Activated naive CD4-positive, alpha-beta T cell treated with anti-CD3 and anti-CD28 coated beads, Interleukin-2, amount 10 ng/mL, durations not matched to agents 7 days and 5 days (primary cell): Measurements from ENCODE around the gene INPP5A.
A peak's percentile ranks its signal among the peaks of the same experiment; 100 is the strongest.

ENCODE experiments used
- CTCF ChIA-PET: fragments of 350-600 bp; sonication (Branson Sonifier 250); formaldehyde crosslinking; loops from one replicate; lab custom pipeline; 2021; ENCODE audit warnings: antibody characterized with exemption; lab: Charles Lee
- DNase-seq: peaks from one replicate; pipeline ENCODE4 v3.0.0-alpha.2; 2020
- H3K27ac Mint-ChIP-seq: one replicate; pipeline ENCODE4 v1.8.0; 2021; ENCODE audit warnings: mild to moderate bottlenecking, moderate library complexity, mixed read lengths
- H3K27me3 Mint-ChIP-seq: one replicate; pipeline ENCODE4 v1.8.0; 2021; ENCODE audit warnings: mild to moderate bottlenecking, mixed read lengths
- H3K36me3 Mint-ChIP-seq: one replicate; pipeline ENCODE4 v1.8.0; 2021; ENCODE audit warnings: mixed read lengths
- H3K4me1 Mint-ChIP-seq: one replicate; pipeline ENCODE4 v1.8.0; 2021; ENCODE audit warnings: mixed read lengths
- H3K4me3 Mint-ChIP-seq: one replicate; pipeline ENCODE4 v1.8.0; 2021; ENCODE audit warnings: mild to moderate bottlenecking, moderate library complexity, mixed read lengths
- H3K9me3 Mint-ChIP-seq: one replicate; pipeline ENCODE4 v1.8.0; 2021; ENCODE audit warnings: mixed read lengths

INPP5A gene

GRCh38 chr10:132542819-132543218 lies 5.2 kb downstream of the INPP5A start:
- Mint-ChIP-seq H3K9me3 (no peaks in the 10 kb centered on the region), H3K4me1 (peaks cover 91% of the 10 kb centered on the region)
- CTCF ChIA-PET: no interaction called here

GRCh38 chr10:132543916-132544743 lies 6.5 kb downstream of the INPP5A start:
- H3K4me3 Mint-ChIP-seq: peak overlapping the region; percentile 72
- peaks cover 86% of the 10 kb centered on the region for H3K4me1 Mint-ChIP-seq
- H3K27ac Mint-ChIP-seq: peak overlapping the region; percentile 89
- H3K27me3 Mint-ChIP-seq: no peaks in the 10 kb centered on the region
- peaks cover 18% of the 10 kb centered on the region for H3K36me3 Mint-ChIP-seq
- H3K9me3 Mint-ChIP-seq: no peaks in the 10 kb centered on the region
- peak; percentile 44 for DNase-seq
- CTCF ChIA-PET: no interaction called here

More at GRCh38 chr10:132542819-132543218, 5.2 kb downstream of the INPP5A start:
- Mint-ChIP-seq H3K27me3 (no peaks in the 10 kb centered on the region), H3K4me3 (peak overlapping the region; percentile 8), H3K36me3 (peaks cover 18% of the 10 kb centered on the region), H3K27ac (no peak overlapping the region)
- no peak for DNase-seq

GRCh38 chr10:132544744-132545658 lies 7.4 kb downstream of the INPP5A start:
- peak; percentile 47 for DNase-seq

GRCh38 chr10:132545659-132546367 lies 8.2 kb downstream of the INPP5A start:
- DNase-seq: no peak
- peak overlapping the region; percentile 33 for H3K27ac Mint-ChIP-seq
- H3K4me1 Mint-ChIP-seq: peaks cover 77% of the 10 kb centered on the region
- CTCF ChIA-PET: no interaction called here
- peaks cover 15% of the 10 kb centered on the region for H3K36me3 Mint-ChIP-seq
- H3K9me3 Mint-ChIP-seq: no peaks in the 10 kb centered on the region
- no peak overlapping the region for H3K4me3 Mint-ChIP-seq
- no peaks in the 10 kb centered on the region for H3K27me3 Mint-ChIP-seq

More at GRCh38 chr10:132544744-132545658, 7.4 kb downstream of the INPP5A start:
- peak overlapping the region; percentile 89 for H3K27ac Mint-ChIP-seq
- no peaks in the 10 kb centered on the region for H3K27me3 Mint-ChIP-seq
- H3K36me3 Mint-ChIP-seq: peaks cover 18% of the 10 kb centered on the region
- peak overlapping the region; percentile 72 for H3K4me3 Mint-ChIP-seq
- H3K4me1 Mint-ChIP-seq: peaks cover 78% of the 10 kb centered on the region
- H3K9me3 Mint-ChIP-seq: no peaks in the 10 kb centered on the region
- CTCF ChIA-PET: no interaction called here

- H3K36me3 Mint-ChIP-seq: peaks cover 11% of the 10 kb centered on the region
- DNase-seq: no peak
- peaks cover 77% of the 10 kb centered on the region for H3K4me1 Mint-ChIP-seq
- H3K27ac Mint-ChIP-seq: no peak overlapping the region
- CTCF ChIA-PET: no interaction called here
- H3K9me3 Mint-ChIP-seq: no peaks in the 10 kb centered on the region
- H3K27me3 Mint-ChIP-seq: peaks cover 5% of the 10 kb centered on the region
- H3K4me3 Mint-ChIP-seq: no peak overlapping the region
Observed at GRCh38 chr10:132546567-132547420, 9.2 kb downstream of the INPP5A start.

GRCh38 chr10:132547421-132547861 lies 9.9 kb downstream of the INPP5A start:
- Mint-ChIP-seq H3K9me3 (no peaks in the 10 kb centered on the region), H3K36me3 (peaks cover 11% of the 10 kb centered on the region), H3K4me1 (peaks cover 72% of the 10 kb centered on the region), H3K27me3 (peaks cover 6% of the 10 kb centered on the region), H3K27ac (no peak overlapping the region), H3K4me3 (no peak overlapping the region)
- CTCF ChIA-PET: no interaction called here
- no peak for DNase-seq

DNA sequence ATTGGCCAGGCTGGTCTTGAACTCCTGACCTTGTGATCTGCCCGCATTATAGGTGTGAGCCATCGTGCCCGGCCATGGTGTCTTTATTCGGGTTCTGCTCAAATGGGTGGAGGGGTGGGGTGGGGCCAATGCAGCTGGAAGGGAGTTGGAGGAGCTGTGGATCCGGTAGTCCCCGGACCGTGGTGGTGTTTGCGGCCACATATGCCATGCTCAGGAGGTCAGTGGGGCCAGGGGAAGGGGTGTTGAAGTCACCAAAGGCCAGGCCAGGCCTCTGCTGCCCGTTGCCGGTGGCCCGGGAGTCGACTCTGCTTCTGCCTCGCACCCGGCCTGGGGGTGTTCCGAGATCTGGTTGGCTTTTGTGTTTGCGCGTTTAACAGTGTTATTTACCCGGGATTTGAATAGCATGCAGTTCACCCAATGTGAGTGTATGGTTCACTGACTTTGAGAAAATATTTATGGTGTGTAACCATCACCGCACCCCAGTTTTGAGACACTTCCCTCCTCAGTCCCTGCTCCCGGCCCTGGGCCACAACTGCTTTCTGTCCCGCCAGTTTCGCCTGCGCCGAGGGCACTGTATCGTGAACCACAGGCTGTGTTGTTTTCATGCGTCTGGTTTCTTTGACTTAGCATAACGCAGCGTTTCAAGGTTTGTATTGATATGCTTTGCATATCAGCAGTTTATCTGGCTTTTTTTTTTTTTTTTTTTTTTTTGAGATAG lies 10.7 kb downstream of the INPP5A start:
- peaks cover 5% of the 10 kb centered on the region for H3K36me3 Mint-ChIP-seq
- H3K27ac Mint-ChIP-seq: no peak overlapping the region
- CTCF ChIA-PET: no interaction called here
- H3K9me3 Mint-ChIP-seq: no peaks in the 10 kb centered on the region
- H3K4me3 Mint-ChIP-seq: no peak overlapping the region
- H3K27me3 Mint-ChIP-seq: peaks cover 6% of the 10 kb centered on the region
- no peak for DNase-seq
- peaks cover 64% of the 10 kb centered on the region for H3K4me1 Mint-ChIP-seq

DNA sequence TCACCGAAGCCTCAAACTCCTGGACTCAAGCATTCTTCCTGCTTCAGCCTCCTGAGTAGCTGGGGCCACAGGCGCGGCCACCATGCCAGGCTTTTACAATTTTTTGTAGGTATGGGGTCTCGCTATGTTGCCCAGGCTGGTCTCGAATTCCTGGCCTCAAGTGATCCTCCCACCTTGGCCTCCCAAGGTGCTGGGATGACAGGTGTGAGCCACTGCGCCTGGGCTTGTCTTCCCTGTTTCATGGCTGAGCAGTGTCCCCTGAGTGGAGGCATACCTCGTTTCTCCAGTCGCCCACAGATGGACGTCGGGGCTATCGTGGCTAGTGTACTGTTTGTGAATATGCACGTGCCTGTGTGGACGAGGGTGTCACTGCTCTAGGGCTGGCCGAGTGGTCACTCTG lies 11.3 kb downstream of the INPP5A start:
- DNase-seq: no peak
- Mint-ChIP-seq H3K4me1 (peaks cover 58% of the 10 kb centered on the region), H3K36me3 (peaks cover 2% of the 10 kb centered on the region), H3K27me3 (peaks cover 6% of the 10 kb centered on the region), H3K27ac (no peak overlapping the region), H3K4me3 (no peak overlapping the region), H3K9me3 (no peaks in the 10 kb centered on the region)
- CTCF ChIA-PET: interaction anchor here (0.9 kb wide), 1 partner anchor 90 kb away, joined by 4 read pairs; no protein-coding TSS in a partner anchor

DNA sequence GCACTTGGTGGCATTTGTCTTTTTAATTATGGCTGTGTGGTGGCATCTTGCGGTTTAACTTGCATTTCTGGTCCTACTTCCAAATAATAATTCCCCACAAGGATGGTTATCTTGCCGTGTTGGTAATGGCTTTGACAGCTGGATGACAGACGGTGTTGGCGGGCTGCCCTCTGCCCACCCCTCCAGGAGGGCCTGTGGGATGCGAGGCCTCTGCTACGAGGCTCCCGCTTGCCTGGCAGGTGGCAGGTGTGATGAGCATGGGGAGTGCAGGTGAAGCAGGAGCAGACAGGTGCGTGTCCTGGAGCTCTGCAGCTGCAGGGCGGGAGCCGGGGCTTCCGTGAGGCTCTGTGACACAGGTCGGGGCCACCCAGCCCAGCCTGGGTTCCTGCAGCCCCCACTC lies 11.8 kb downstream of the INPP5A start:
- H3K4me3 Mint-ChIP-seq: no peak overlapping the region
- H3K27me3 Mint-ChIP-seq: peaks cover 6% of the 10 kb centered on the region
- H3K4me1 Mint-ChIP-seq: peaks cover 53% of the 10 kb centered on the region
- H3K9me3 Mint-ChIP-seq: no peaks in the 10 kb centered on the region
- no peaks in the 10 kb centered on the region for H3K36me3 Mint-ChIP-seq
- CTCF ChIA-PET: interaction anchor here (0.9 to 2.7 kb wide), 3 partner anchors 9 to 91 kb away, joined by 4 to 25 read pairs (median 4); no protein-coding TSS in a partner anchor
- H3K27ac Mint-ChIP-seq: no peak overlapping the region
- no peak for DNase-seq

DNA sequence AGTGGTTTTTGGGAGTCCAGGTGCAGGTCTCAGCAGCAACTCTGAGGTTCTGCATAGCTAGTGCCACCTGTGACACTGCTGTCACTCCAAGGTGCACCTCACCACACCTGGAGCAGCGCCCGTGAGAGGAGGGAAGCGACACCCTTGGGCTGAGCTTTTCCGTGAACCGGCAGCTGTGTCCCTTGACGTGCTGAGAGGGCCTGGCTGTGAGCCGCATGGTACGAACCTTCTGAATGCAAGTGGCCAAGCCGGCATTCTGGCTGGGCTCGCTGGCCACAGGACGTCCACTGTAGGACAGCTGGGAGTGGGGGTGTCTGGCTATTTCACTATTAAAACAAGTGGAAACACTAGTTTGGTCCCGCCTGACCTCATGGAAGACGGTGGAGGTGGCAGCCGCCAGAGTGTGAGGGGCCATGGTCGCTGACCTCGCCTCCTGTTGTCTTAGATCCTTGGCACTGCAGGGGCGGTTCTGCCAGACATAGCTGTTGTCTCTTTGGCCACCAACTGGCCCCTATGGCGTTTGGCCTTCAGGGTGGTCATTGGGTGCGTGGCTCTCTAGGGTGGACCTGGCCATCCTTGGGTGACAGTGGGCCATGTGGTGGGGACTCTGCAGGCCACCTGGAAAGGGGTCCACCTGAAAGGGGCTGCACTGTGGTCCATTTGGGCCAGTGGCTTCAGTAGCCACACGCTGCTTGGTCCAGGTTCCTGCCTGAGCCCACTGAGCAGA lies 12.9 kb downstream of the INPP5A start:
- no peak overlapping the region for H3K4me3 Mint-ChIP-seq

GRCh38 chr10:132551093-132551807 lies 13.7 kb downstream of the INPP5A start:
- peak; percentile 59 for DNase-seq
- H3K27ac Mint-ChIP-seq: peak overlapping the region; percentile 87
- H3K27me3 Mint-ChIP-seq: peaks cover 6% of the 10 kb centered on the region
- H3K4me1 Mint-ChIP-seq: peaks cover 38% of the 10 kb centered on the region
- H3K36me3 Mint-ChIP-seq: no peaks in the 10 kb centered on the region
- CTCF ChIA-PET: interaction anchor here (1.0 to 2.7 kb wide), 10 partner anchors 11 to 159 kb away, joined by 3 to 25 read pairs (median 4); no protein-coding TSS in a partner anchor
- no peaks in the 10 kb centered on the region for H3K9me3 Mint-ChIP-seq
- peak overlapping the region; percentile 43 for H3K4me3 Mint-ChIP-seq

More for the DNA sequence above, 12.9 kb downstream of the INPP5A start:
- Mint-ChIP-seq H3K9me3 (no peaks in the 10 kb centered on the region), H3K27ac (peak overlapping the region; percentile 87), H3K4me1 (peaks cover 41% of the 10 kb centered on the region), H3K36me3 (no peaks in the 10 kb centered on the region), H3K27me3 (peaks cover 6% of the 10 kb centered on the region)
- no peak for DNase-seq
- CTCF ChIA-PET: interaction anchor here (0.9 to 2.7 kb wide), 10 partner anchors 10 to 158 kb away, joined by 3 to 25 read pairs (median 4); no protein-coding TSS in a partner anchor
